Body of pancreas (tissue), 4 donors: Measurements from ENCODE around the gene GRK1.

Experiments used
- POLR2A ChIP-seq, 3 donors: fragments of 450-650 bp; IDR thresholded peaks; one replicate each; pipeline ENCODE4 v1.6.1; 2016; ENCODE audit warnings: antibody characterized with exemption in 3 of 3, mild to moderate bottlenecking in 2 of 3
- TF ChIP-seq, protein P1 (sequence below), 7 experiments: fragments of 450-650 bp in 4 of 7; fragments of 200-600 bp in 3 of 7; sonication (generic) in 3 of 7; IDR thresholded peaks; one replicate each; pipeline ENCODE4 v1.5.1; 2016 to 2019; ENCODE audit warnings: antibody characterized with exemption in 7 of 7

GRCh38 chr13:113638806-113639205 is 28.2 kb upstream of the GRK1 start:
- TF ChIP-seq, protein P1, sequence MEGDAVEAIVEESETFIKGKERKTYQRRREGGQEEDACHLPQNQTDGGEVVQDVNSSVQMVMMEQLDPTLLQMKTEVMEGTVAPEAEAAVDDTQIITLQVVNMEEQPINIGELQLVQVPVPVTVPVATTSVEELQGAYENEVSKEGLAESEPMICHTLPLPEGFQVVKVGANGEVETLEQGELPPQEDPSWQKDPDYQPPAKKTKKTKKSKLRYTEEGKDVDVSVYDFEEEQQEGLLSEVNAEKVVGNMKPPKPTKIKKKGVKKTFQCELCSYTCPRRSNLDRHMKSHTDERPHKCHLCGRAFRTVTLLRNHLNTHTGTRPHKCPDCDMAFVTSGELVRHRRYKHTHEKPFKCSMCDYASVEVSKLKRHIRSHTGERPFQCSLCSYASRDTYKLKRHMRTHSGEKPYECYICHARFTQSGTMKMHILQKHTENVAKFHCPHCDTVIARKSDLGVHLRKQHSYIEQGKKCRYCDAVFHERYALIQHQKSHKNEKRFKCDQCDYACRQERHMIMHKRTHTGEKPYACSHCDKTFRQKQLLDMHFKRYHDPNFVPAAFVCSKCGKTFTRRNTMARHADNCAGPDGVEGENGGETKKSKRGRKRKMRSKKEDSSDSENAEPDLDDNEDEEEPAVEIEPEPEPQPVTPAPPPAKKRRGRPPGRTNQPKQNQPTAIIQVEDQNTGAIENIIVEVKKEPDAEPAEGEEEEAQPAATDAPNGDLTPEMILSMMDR (IDR thresholded peaks at IDR 0.05), result no peak
- no peak for TF ChIP-seq POLR2A (IDR thresholded peaks at IDR 0.05)
